ENCODE data around the gene SAFB.

GRCh38 chr19:5714816-5715215 lies 91.9 kb downstream of the SAFB start:
- TF ChIP-seq, protein P1, sequence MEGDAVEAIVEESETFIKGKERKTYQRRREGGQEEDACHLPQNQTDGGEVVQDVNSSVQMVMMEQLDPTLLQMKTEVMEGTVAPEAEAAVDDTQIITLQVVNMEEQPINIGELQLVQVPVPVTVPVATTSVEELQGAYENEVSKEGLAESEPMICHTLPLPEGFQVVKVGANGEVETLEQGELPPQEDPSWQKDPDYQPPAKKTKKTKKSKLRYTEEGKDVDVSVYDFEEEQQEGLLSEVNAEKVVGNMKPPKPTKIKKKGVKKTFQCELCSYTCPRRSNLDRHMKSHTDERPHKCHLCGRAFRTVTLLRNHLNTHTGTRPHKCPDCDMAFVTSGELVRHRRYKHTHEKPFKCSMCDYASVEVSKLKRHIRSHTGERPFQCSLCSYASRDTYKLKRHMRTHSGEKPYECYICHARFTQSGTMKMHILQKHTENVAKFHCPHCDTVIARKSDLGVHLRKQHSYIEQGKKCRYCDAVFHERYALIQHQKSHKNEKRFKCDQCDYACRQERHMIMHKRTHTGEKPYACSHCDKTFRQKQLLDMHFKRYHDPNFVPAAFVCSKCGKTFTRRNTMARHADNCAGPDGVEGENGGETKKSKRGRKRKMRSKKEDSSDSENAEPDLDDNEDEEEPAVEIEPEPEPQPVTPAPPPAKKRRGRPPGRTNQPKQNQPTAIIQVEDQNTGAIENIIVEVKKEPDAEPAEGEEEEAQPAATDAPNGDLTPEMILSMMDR (IDR thresholded peaks at IDR 0.05) = no peak
- no peak for TF ChIP-seq POLR2A (IDR thresholded peaks at IDR 0.05)

All from testis (tissue), 2 donors.